Activated naive CD8-positive, alpha-beta T cell (primary cell): ENCODE measurements around the gene PDZK1.
"Not testable (repeated sequence)": the region's sequence is repeated elsewhere in the genome, so short reads cannot be mapped to it uniquely, and the experiment has no call there.

Experiments
- H3K27ac Mint-ChIP-seq: one replicate; pipeline ENCODE4 v1.8.0; 2021; ENCODE audit warnings: mixed read lengths
- H3K27me3 Mint-ChIP-seq: one replicate; pipeline ENCODE4 v1.8.0; 2021; ENCODE audit warnings: mixed read lengths
- H3K36me3 Mint-ChIP-seq: one replicate; pipeline ENCODE4 v1.8.0; 2021; ENCODE audit warnings: mixed read lengths
- H3K4me1 Mint-ChIP-seq: one replicate; pipeline ENCODE4 v1.8.0; 2021; ENCODE audit warnings: low read depth, mixed read lengths
- H3K4me3 Mint-ChIP-seq: one replicate; pipeline ENCODE4 v1.8.0; 2021; ENCODE audit warnings: mild to moderate bottlenecking, mixed read lengths
- H3K9me3 Mint-ChIP-seq: one replicate; pipeline ENCODE4 v1.8.0; 2021; ENCODE audit warnings: low read depth, mixed read lengths

Gene PDZK1

GRCh38 chr1:145719230-145720079, 12.3 kb upstream of the PDZK1 start, which contains the start of gene CD160:
CD160 (plus strand) TSS chr1:145719499; CDS start chr1:145728328, 8,829 bp downstream.
- Mint-ChIP-seq H3K4me3 (peak within 1 kb of the TSS; percentile 78), H3K4me1 (peaks cover 26% of the 10 kb centered on the region), H3K27ac (no peak within 1 kb of the TSS), H3K36me3 (no peaks in the 10 kb centered on the region), H3K9me3 (no peaks in the 10 kb centered on the region), H3K27me3 (peaks cover 13% of the 10 kb centered on the region)

- H3K27ac Mint-ChIP-seq, H3K36me3 Mint-ChIP-seq, H3K9me3 Mint-ChIP-seq, H3K4me3 Mint-ChIP-seq: not testable (repeated sequence)
- Mint-ChIP-seq H3K27me3 (peaks cover 13% of the 10 kb centered on the region), H3K4me1 (peaks cover 26% of the 10 kb centered on the region)
Observed at GRCh38 chr1:145718465-145718864, 11.3 kb upstream of the PDZK1 start.

- H3K27ac Mint-ChIP-seq: no peak overlapping the region
- no peaks in the 10 kb centered on the region for H3K36me3 Mint-ChIP-seq
- H3K4me1 Mint-ChIP-seq: peaks cover 26% of the 10 kb centered on the region
- H3K27me3 Mint-ChIP-seq: peaks cover 11% of the 10 kb centered on the region
- no peak overlapping the region for H3K4me3 Mint-ChIP-seq
- no peaks in the 10 kb centered on the region for H3K9me3 Mint-ChIP-seq
Observed at GRCh38 chr1:145717833-145718232, 10.7 kb upstream of the PDZK1 start.

GRCh38 chr1:145716641-145717345, 9.6 kb upstream of the PDZK1 start:
- Mint-ChIP-seq H3K4me1 (peaks cover 26% of the 10 kb centered on the region), H3K27ac (no peak overlapping the region), H3K9me3 (no peaks in the 10 kb centered on the region), H3K4me3 (no peak overlapping the region), H3K36me3 (no peaks in the 10 kb centered on the region), H3K27me3 (peaks cover 5% of the 10 kb centered on the region)

- no peak overlapping the region for H3K4me3 Mint-ChIP-seq
Observed at GRCh38 chr1:145714524-145715111, 7.5 kb upstream of the PDZK1 start.

GRCh38 chr1:145711213-145711651, 4.1 kb upstream of the PDZK1 start:
- Mint-ChIP-seq H3K4me1 (no peaks in the 10 kb centered on the region), H3K36me3 (no peaks in the 10 kb centered on the region), H3K27ac (no peak overlapping the region), H3K9me3 (no peaks in the 10 kb centered on the region), H3K4me3 (no peak overlapping the region), H3K27me3 (no peaks in the 10 kb centered on the region)

More at GRCh38 chr1:145714524-145715111, 7.5 kb upstream of the PDZK1 start:
- no peak overlapping the region for H3K27ac Mint-ChIP-seq
- H3K36me3 Mint-ChIP-seq: no peaks in the 10 kb centered on the region
- no peaks in the 10 kb centered on the region for H3K9me3 Mint-ChIP-seq
- H3K27me3 Mint-ChIP-seq: no peaks in the 10 kb centered on the region
- H3K4me1 Mint-ChIP-seq: peaks cover 8% of the 10 kb centered on the region

GRCh38 chr1:145710291-145711027, 3.3 kb upstream of the PDZK1 start:
- H3K4me1 Mint-ChIP-seq: no peaks in the 10 kb centered on the region
- H3K27me3 Mint-ChIP-seq: no peaks in the 10 kb centered on the region
- no peak overlapping the region for H3K27ac Mint-ChIP-seq
- H3K36me3 Mint-ChIP-seq: no peaks in the 10 kb centered on the region
- H3K4me3 Mint-ChIP-seq: no peak overlapping the region
- H3K9me3 Mint-ChIP-seq: no peaks in the 10 kb centered on the region

GRCh38 chr1:145708063-145708462, 895 bp upstream of the PDZK1 start:
- H3K4me3 Mint-ChIP-seq: no peak overlapping the region
- no peaks in the 10 kb centered on the region for H3K4me1 Mint-ChIP-seq
- no peaks in the 10 kb centered on the region for H3K9me3 Mint-ChIP-seq
- H3K27me3 Mint-ChIP-seq: no peaks in the 10 kb centered on the region
- no peaks in the 10 kb centered on the region for H3K36me3 Mint-ChIP-seq
- peak overlapping the region; percentile 13 for H3K27ac Mint-ChIP-seq

GRCh38 chr1:145706086-145706664, 993 bp downstream of the PDZK1 start:
- H3K9me3 Mint-ChIP-seq: no peaks in the 10 kb centered on the region
- no peaks in the 10 kb centered on the region for H3K27me3 Mint-ChIP-seq
- no peak overlapping the region for H3K27ac Mint-ChIP-seq
- H3K4me3 Mint-ChIP-seq: no peak overlapping the region
- H3K4me1 Mint-ChIP-seq: no peaks in the 10 kb centered on the region
- H3K36me3 Mint-ChIP-seq: no peaks in the 10 kb centered on the region

- Mint-ChIP-seq H3K9me3 (no peaks in the 10 kb centered on the region), H3K4me1 (no peaks in the 10 kb centered on the region), H3K27me3 (no peaks in the 10 kb centered on the region), H3K27ac (no peak overlapping the region), H3K4me3 (no peak overlapping the region), H3K36me3 (no peaks in the 10 kb centered on the region)
Observed at GRCh38 chr1:145705622-145706021, 1.5 kb downstream of the PDZK1 start.

- H3K27me3 Mint-ChIP-seq: no peaks in the 10 kb centered on the region
- no peaks in the 10 kb centered on the region for H3K9me3 Mint-ChIP-seq
- H3K36me3 Mint-ChIP-seq: no peaks in the 10 kb centered on the region
- H3K27ac Mint-ChIP-seq: no peak overlapping the region
- no peak overlapping the region for H3K4me3 Mint-ChIP-seq
- H3K4me1 Mint-ChIP-seq: no peaks in the 10 kb centered on the region
Observed at GRCh38 chr1:145702826-145703225, 4.3 kb downstream of the PDZK1 start.

- Mint-ChIP-seq H3K36me3 (no peaks in the 10 kb centered on the region), H3K27ac (no peak overlapping the region), H3K27me3 (no peaks in the 10 kb centered on the region), H3K9me3 (no peaks in the 10 kb centered on the region), H3K4me3 (no peak overlapping the region), H3K4me1 (no peaks in the 10 kb centered on the region)
Observed at GRCh38 chr1:145702052-145702451, 5.1 kb downstream of the PDZK1 start.

- Mint-ChIP-seq H3K27me3 (no peaks in the 10 kb centered on the region), H3K9me3 (no peaks in the 10 kb centered on the region), H3K4me3 (no peak overlapping the region), H3K27ac (no peak overlapping the region), H3K36me3 (no peaks in the 10 kb centered on the region), H3K4me1 (no peaks in the 10 kb centered on the region)
Observed at GRCh38 chr1:145701306-145701862, 5.8 kb downstream of the PDZK1 start.

- H3K27ac Mint-ChIP-seq: no peak overlapping the region
- H3K9me3 Mint-ChIP-seq: no peaks in the 10 kb centered on the region
- H3K4me1 Mint-ChIP-seq: no peaks in the 10 kb centered on the region
- H3K4me3 Mint-ChIP-seq: no peak overlapping the region
- H3K36me3 Mint-ChIP-seq: no peaks in the 10 kb centered on the region
- no peaks in the 10 kb centered on the region for H3K27me3 Mint-ChIP-seq
Observed at GRCh38 chr1:145696630-145696960, 10.6 kb downstream of the PDZK1 start.
